COR-L47 (cell line): ENCODE results near the gene ZNF451.

Experiments
- DNase-seq: peaks from one replicate; lab custom pipeline; 2025; lab: John Stamatoyannopoulos, UW

The ZNF451 gene

DNA sequence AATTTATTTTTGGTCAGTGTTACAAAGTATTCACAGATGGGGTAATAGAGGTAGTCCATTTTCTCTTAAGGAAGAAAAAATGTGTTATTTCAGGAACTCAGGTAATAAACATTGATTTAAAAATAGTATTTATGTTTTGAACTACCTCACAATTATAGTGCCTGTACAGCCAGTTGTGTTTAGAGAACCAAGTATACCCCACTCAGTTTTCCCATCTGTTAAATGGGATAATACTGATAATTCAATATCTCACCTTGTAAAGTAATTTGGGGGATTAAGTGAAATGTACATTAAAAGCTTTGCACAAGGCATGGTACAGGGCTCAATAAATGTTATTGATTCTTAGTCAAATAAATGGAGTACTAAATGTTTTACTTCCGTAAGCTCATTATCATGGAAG lies 4.7 kb downstream of the ZNF451 start:
- no peak for DNase-seq

DNA sequence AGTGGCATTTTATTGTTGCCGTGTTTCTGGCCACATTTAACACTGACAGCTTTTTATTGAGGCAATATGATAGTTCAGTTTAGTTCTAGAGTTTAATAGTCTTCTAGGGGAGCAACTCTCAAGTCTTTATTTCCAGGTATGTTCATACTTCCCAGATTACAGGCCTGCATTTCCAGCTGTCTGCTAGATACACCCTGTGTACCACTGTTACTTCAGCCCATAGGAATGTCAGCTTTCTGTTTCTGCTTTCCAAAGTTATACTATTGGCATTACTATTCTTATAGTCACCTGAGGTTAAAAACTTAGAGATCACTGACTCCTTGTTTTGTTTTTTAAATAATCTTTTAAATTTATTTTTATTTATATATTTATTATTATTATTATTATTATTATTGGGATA lies 7.6 kb downstream of the ZNF451 start:
- no peak for DNase-seq

DNA sequence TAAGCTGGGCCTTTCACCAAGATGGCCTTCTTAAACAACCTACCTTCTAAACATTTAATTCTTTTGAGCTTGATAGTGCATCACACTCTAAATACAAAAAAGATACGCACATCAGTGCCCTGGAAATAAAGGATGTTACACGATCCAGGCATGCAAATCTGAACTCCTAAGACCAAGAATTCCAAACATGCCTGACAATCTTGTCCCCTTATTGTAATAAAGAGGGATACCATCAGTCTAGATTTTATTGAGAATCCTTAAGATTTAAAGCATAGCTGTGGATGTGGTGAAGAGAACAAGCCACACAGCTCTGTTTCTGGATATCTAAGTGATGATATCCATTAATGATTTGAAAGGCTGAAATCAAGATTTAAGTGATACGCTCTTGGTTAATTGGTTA lies 13.0 kb downstream of the ZNF451 start:
- no peak for DNase-seq

DNA sequence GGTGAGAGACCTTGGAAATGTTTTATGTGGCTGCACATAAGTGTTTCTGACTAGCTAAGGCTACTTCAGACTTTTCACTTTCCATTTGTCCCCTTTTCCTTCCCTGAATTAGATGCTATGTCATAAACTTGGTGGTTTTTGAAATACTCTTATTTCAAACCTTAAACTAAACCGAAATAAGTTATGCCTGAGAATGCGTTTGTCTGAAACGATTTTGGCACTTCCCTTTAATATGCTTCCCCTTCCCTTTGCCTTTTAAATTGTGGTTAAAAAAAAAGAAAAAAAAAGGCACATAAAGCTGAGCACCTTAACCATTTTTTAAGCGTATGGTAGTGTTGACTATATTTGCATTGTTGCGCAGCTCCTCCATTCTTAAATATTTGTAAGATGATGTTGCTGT lies 14.3 kb downstream of the ZNF451 start:
- no peak for DNase-seq

DNA sequence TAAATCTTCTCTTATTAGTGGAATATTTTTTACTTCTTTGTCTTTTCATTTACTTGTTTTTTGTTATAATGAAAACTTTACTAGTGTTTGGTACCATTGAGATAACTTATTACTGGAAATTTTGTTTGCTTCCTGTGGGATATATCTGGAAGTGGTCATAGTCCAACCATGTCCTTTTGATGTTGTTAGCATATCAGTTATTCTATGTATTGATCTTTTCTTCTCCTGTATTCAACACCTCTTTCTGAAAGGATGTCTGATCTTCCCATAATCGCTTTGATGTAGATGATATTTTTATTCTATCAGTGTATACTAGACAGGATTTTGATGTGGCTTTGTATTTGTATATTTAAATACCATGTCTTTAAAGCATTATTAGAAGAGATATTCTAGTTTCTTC lies 17.0 kb downstream of the ZNF451 start:
- DNase-seq, result no peak

DNA sequence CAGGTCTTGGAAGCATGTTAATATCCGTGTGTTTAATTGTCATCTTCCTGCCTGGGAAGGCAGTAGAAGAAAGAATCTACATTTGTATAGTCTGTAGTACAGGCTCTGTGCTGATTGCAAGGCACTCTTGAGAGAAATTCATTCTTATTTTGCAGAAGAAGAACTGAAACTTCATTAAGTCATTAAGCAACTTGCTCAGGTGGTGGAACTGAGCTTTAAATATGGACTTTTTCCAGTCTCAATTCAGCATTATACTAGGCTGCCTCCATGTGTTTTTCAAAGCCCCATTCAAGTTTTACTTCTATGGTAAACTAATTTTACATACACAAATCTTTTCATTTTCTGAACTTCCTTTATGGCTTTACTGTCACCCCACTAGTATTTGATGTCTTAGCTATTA lies 18.7 kb downstream of the ZNF451 start:
- DNase-seq, result no peak

DNA sequence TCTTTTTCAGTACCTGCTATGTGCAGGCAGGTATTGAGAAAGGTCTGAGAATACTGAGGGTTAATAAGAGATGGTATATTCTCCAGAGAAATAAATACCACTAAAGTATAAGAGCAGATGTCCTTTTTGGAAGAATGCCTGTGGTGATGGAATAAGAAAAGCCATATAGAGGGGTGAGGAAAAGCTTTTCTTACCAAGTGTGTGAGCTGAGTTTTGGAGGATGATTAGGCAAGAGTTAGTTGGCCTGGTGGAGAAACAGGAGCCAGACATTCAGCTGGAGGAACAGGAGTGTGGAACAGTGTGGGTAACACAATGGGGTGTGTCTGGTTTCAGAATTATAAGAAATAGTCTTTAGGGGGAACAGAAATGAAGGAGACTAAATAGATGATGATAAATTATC lies 19.9 kb downstream of the ZNF451 start:
- DNase-seq, result no peak

DNA sequence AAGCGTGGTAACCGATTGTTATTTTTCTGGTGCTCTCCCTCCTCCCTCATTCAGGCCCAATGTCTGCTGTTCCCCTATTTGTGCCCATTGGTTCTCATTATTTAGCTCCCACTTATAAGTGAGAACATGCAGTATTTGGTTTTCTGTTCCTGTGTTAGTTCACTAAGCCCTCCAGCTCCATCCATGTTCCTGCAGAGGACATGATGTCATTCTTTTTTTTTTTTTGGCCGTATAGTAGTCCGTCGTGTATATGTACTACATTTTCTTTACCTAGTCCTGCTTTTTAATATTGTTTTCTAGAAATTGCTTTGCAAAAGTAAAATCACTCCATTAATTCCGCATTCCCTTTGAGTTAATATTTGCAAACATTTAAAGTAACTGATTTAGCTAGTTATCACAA lies 23.1 kb downstream of the ZNF451 start:
- no peak for DNase-seq

DNA sequence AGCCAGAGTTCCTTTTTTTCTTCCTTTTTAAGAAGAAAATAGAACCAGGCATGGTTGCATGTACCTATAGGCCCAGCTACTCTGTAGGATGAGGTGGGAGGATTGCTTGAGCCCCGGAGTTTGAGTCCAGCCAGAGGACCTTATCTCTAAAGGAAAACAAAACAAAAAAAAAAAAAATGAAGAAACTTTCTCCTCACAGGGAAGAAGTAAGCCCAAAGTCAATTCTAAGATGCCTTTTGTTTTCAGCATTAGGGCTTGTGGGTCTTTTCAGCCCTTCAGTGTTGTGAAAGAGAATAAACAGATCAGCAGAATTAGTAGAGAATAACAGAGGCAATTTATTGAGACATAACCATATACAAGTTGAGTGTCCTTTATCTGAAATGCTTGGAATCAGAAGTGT lies 26.8 kb downstream of the ZNF451 start:
- DNase-seq, result no peak

DNA sequence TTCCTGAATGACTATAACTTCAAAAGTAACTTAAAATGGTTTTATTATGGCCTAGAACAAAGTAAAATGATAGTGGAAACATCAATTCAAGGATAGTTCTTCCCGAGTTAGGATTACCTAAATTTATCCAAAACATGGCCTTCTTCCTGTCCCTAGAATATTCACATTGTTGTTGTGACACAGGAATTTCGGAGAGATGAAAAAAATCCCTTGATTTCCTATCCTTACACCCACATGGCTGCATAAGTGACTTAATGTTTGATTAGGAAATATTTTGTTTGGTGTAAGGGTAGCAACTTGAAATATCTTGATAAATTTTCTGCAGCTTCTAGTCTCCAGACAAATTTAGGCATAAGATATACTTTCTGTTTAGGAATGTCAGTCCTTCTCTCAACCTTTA lies 27.8 kb downstream of the ZNF451 start:
- DNase-seq, result no peak

DNA sequence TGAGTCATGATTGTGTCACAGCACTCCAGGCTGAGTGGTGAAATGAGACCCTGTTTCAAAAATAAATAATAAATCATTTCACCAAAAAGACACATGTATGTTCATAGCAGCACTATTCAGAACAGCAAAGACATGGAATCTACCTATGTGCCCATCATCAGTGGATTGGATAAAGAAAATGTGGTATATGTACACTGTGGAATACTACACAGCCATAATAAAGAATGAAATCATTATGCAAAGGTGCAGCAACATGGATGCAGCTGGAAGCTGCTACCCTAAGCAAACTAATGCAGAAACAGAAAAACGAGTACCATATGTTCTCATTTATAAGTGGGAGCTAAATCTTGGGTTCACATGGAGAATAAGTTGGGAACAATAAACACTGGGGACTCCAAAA lies 33.1 kb downstream of the ZNF451 start:
- DNase-seq, result no peak

DNA sequence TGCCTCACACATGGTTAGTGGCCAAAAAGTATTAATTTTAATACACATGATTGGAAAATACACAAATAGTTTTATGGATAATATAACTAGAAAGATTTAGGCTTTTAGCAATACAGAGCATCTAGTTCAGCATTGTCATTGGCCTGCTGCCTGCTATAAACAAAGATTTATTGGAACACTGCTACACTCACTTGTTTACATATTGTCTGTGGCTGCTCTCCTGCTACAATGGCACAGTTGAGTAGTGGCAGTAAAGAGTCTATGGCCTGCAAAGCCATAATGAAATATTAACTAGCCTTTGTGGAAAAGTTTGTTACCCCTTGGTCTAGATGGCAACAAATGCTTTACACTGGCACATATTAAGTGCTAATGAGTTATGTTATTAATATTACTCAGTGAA lies 37.8 kb downstream of the ZNF451 start:
- DNase-seq, result no peak

DNA sequence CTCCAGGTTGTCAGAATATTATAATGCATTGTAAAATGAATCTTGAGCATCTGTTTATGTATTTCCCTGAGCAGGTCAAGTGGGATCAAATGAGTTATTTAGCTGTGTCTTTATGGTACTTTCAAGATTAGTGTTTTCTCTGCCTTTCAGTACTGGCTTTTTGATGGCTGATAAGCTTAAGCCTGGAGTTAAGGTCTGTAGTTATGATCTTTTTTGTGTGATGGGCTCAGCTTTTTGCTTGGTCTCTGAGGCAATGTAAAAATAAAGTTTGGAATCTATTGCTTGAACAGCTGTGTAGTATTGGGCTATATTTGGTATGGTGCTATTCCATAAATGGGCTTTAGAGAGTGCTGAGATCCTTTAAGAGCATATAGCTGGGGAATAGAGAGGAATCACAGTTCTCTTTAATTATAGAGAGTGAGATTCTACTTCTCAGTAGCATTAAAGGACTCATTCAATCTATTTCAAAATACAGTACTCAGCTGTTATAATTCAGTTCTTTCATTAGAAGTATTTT lies 40.7 kb downstream of the ZNF451 start:
- no peak for DNase-seq

DNA sequence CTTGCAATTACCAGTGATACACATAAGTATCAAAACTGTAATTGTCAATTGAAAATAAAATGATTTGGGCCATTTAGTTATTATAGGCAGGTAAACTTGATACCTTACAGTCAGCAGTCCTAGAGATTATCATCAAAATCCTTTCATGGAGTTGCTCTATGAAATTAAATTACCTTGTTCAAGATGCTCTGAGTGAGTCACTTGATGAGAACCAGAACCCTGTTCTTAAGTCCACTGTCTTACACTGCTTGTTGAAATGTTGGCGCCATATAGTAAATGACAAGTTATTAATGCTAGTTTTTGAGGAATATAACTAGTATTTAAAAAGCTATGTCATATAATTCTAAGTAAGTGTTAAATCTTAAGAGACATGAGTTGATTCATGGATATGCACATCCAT lies 45.0 kb downstream of the ZNF451 start:
- no peak for DNase-seq

DNA sequence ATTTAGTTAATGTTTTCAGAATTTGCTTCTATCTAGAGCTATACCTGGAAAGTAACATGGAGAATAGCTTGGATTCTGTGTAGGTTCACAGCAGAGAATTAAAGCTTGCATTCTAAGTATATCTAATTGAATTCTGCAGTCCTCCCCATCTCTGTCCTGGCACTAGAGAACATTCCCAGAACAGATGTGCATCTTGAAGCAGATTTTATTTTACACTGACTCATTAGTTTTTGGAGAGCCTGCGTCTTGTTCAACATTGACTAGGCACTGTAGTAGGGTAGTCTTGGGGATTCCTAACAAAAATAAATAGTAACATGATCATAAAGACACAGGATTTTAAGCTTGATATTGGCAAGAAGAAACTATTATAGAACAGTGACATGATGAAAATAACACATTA lies 45.9 kb downstream of the ZNF451 start:
- no peak for DNase-seq

DNA sequence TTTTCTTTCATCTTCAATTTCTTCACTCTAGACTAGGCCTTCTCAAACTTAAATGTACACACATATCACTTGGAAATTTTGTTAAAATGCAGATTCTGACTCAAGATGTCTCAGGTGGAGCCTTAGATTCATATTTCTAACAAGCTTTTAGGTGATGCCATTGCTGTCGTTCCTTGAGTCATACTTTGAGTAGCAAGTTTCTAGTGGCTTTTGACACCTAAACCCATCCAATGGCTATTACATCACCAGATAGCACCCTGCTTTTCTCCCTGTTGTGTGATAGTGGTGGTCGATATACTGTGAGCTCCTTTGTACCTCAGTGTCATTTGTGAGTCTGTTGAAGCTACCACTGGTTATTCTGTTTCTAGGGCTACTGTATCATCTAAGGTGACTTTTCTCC lies 47.4 kb downstream of the ZNF451 start:
- DNase-seq, result no peak

DNA sequence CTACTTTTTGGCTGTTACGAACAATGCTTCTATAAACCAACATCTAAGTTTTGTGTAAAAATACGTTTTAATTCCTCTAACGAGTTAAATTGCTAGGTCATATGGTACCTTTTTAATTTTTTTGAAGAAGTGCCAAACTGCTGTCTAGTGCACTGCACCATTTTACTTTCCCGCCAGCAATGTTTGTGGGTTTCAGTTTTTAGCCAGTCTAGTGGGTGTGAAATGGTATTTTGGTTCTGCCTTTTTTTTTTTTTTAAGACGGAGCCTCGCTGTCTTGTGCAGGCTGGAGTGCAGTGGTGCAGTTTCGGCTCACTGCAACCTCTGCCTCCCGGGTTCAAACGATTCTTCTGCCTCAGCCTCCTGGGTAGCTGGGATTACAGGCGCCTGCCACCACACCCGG lies 48.0 kb downstream of the ZNF451 start:
- DNase-seq, result no peak

DNA sequence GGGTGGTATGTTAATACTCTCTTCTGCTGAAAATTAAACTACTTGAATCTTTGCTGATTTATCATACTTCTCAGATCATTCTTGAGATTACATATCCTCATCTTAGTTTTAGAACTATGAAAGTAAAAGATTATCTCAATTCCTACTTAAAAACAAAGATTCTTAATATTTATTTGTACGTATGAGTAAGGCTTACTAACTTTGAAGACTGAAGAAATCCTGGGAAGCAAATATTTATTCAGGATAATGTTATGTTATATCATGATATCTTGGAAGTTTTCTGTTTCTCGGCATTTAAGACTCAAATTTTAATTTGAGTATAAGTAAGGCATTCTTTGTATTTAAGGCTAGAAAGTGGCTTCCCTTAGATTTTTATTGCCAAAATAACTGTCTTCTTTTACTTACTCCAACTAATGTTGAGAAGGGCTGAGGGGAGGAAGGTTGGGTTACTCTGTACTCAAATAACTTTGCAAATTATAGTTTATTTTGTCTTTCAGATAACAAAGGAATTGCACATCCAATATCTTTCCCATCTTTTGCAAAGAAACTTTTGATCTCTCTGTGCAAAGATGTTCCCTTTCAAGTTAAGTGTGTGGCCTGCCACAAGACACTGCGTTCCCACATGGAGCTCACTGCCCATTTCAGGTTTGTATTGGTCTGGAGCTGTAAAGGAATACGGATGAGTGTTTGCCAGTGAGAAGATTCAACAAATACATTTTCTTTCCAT lies 51.6 kb downstream of the ZNF451 start:
- no peak for DNase-seq

DNA sequence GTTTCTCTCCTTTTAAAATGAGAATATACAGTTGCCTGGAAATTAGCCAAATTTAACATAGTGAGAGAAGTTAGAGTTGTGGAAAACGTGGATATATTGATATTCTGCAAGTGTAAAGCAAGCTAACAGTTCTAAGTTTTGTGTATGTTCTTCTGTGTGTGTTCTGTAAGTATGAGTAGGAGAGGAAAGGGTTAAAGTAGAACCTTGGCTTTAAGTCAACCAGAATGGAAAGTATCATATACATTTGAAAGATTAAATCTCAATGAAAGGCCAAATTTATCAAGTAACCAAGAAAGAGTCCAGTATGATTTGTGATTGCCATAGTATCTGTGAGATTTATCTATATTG lies 52.2 kb downstream of the ZNF451 start:
- DNase-seq, result no peak

DNA sequence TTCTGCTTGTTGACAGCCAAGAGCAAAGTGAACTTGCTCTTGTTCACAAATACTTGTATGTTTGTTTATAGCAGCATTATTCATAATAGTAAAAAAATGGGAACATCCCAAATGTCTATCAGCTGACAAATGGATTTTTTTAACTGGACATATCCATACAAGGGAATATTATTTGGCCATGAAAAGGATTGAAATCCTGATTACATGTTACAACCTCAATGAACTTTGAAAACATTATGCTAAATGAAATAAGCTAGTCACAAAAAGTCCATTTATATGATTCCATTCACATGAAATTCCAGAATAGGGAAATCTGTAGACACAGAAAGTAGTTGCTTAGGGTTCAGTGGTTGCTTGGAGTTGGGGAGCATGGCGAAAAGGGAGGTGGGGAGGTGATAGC lies 53.7 kb downstream of the ZNF451 start:
- DNase-seq, result no peak

DNA sequence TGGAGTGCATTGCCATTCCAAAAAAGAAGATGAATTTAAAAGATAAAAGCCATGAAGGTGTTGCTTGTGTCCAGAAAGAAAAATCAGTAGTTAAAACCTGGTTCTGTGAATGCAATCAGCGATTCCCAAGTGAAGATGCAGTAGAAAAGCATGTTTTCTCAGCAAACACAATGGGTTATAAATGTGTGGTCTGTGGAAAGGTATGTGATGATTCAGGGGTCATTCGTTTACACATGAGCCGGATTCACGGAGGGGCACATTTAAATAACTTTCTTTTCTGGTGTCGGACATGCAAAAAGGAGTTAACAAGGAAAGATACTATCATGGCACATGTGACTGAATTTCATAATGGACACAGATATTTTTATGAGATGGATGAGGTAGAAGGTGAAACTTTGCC lies 57.4 kb downstream of the ZNF451 start:
- DNase-seq, result no peak

DNA sequence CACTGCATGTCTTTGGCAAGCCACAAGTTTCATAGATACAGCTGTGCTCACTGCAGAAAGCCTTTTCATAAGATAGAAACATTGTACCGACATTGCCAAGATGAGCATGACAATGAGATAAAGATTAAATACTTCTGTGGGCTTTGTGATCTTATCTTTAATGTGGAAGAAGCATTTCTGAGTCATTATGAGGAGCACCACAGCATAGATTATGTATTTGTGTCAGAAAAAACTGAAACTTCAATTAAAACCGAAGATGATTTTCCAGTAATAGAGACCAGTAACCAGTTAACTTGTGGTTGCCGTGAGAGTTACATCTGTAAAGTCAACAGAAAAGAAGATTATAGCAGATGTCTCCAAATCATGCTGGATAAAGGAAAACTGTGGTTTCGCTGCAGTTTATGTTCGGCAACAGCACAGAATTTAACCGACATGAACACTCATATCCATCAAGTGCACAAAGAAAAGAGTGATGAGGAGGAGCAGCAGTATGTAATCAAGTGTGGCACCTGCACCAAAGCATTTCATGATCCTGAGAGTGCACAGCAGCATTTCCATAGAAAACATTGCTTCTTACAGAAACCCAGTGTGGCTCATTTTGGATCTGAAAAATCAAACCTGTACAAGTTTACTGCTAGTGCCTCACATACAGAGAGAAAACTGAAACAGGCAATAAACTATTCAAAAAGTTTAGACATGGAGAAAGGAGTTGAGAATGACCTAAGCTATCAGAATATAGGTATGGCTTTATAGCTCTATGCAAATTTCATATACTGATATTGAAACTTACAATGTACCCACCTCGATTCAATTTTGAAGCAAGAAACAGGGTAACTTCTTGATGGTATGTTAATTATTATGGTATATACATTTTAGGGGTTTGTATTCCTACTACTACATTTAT lies 58.2 kb downstream of the ZNF451 start:
- no peak for DNase-seq

DNA sequence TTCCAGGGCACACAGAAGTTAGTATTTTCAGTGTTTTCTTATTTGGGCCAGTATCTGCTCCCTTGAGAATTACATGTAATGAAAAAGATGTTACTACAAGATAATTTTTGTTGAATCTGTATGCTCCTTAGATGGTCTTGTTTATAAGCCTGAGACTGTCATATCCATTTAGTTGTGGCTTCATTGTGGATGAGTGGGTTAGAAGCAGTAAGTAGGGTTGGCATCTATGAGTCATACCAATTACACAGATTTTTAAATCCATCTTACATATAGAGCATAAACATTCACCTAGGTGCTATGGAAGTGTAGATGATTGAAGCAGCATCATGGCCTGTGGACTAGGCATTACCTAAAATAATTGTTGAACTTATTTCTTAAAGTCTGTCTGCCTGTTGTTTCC lies 68.7 kb downstream of the ZNF451 start:
- no peak for DNase-seq

DNA sequence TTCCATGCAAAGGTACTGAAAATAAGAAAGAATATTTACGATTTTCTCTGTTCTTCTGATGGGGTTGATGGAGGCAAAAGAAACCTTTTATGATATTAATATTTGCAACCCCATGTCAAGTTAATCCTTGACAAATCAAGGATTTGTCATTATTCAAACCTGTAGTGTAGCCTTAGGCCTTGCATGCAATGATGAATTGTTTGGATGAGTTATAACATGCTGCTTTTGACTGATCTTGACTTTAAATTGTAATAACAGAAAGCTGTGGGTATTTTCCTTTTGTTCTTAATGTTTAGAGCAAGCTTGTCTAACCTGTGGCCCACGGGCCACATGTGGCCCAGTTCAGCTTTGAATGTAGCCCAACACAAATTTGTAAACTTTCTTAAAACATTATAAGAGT lies 69.1 kb downstream of the ZNF451 start:
- no peak for DNase-seq
